Thyroid gland (tissue), 4 donors: Measurements from ENCODE around the gene NBPF6.

Source experiments
- CTCF ChIP-seq, 6 experiments: fragments of 200-600 bp in 3 of 6; fragments of 450-650 bp in 3 of 6; sonication (generic) in 3 of 6; IDR thresholded peaks; one replicate each; pipeline ENCODE4 v1.5.1; 2016 to 2019; ENCODE audit warnings: antibody characterized with exemption in 6 of 6, mild to moderate bottlenecking in 2 of 6, inconsistent platforms in 1 of 6, moderate library complexity in 1 of 6
- POLR2A ChIP-seq, 2 donors: fragments of 450-650 bp; IDR thresholded peaks; one replicate each; pipeline ENCODE4 v1.6.1; 2017; ENCODE audit warnings: antibody characterized with exemption in 2 of 2, mild to moderate bottlenecking in 2 of 2, moderate library complexity in 1 of 2

- TF ChIP-seq POLR2A (IDR thresholded peaks at IDR 0.05) (no peak), CTCF (IDR thresholded peaks at IDR 0.05) (peak; percentile 53 to 89 (median 84))
These were observed 62.3 kb downstream of the NBPF6 start for GRCh38 chr1:108512239-108513043.
